Activated naive CD4-positive, alpha-beta T cell treated with anti-CD3 and anti-CD28 coated beads, Interleukin-2, amount 50 U/mL, for 72 hours (primary cell): ENCODE data around the gene CHIC2. TPM values are rescaled to one million over a fixed set of nuclear protein-coding genes. Genes with fewer than 3 reads are reported as not detected.

Source experiments
- ATAC-seq, 2 donors: fragments of 150-1000 bp; cut with Tn5 transposase; 2 replicates each; pipeline ENCODE4 v1.10.0; 2021; ENCODE audit warnings: mild to moderate bottlenecking in 2 of 2, moderate library complexity in 2 of 2
- DNase-seq, 2 donors: peaks; one replicate each; pipeline ENCODE4 v3.0.0; 2021 to 2022; ENCODE audit warnings: low spot score in 2 of 2
- H3K27ac Mint-ChIP-seq, 2 donors: one replicate each; pipeline ENCODE4 v1.8.0; 2022; ENCODE audit warnings: mild to moderate bottlenecking in 2 of 2, mixed read lengths in 2 of 2
- H3K36me3 Mint-ChIP-seq, 2 donors: one replicate each; pipeline ENCODE4 v1.8.0; 2022; ENCODE audit warnings: mixed read lengths in 2 of 2
- H3K9me3 Mint-ChIP-seq, 2 donors: one replicate each; pipeline ENCODE4 v1.8.0; 2022; ENCODE audit warnings: mixed read lengths in 2 of 2
- total RNA-seq, 2 donors: library from RNA; stranded (reverse); gene quantifications; one replicate each; pipeline ENCODE4 v1.2.3, GENCODE V29; 2022

Gene CHIC2
- total RNA-seq, 2 donors from 2014 or later, result 13.3 to 16.3 TPM

DNA sequence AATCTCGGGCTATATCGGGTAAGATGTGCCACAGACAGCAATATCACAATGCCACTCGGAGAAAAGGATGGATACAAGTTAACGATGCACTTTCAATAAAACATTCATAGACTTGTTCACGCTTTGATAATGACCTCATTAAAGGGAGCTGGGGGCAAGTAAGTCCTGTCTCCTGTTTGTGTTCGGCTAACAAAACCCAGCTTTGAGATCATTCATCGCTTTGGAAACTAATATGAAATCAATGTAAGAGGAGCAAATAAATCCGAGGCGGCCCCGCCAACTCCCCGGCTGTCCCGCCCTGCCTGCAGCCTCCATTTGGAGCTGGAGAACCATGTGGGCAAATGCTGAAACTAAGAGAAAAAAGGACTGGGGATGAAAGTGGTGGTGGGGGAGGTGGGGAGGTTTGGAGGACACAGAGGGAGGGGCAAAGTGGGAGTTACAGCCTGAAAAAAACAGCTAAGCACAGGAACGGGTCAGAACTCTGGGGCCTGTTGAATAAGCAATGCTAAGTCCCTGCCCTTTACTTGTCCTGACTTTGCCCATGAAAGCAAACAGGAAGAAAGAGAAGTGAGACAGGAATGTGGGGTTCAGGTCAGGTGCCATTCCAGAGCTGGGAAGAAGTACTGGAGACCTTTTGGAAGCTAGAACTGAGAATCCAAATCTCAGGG lies 32.0 kb upstream of the CHIC2 start:
- DNase-seq (no peak), ATAC-seq (no peak)
- Mint-ChIP-seq H3K9me3 (no peaks in the 10 kb centered on the region), H3K27ac (no peak overlapping the region), H3K36me3 (peaks cover 7 to 18% of the 10 kb centered on the region in 2 donors)

DNA sequence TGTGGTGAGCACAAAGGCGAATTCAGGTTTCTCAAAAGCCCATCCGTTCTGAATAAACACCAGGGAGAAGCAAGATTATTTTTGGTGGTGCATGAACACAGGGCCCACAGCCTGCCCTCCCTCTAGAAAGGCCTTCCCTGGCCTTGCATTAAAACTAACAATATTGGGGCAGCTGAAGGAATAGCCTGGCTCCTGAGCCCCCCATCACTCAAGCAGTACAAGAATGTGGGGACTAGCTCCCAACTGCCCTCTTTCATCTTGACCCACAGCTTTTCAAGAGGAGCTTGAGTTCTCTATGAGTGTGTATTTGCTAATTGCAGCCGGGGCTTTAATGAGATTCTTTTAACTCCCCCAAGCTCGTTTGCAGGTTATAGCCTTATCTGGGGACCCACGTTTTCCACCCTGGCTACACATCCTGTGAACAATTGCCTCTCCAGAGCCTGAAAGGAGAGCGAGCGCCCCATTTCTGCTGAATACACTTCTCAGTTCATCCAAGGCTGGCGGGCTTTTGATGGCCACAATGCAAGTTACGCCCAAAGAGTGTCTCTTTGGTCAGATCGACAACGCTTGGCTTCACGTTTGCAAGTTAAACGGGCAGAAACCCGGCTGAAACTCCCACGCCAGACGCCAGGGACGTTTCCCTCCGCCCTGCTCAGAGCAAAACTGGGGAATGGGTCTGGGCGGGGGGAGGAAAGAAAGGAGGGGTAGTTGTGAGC lies 30.9 kb upstream of the CHIC2 start:
- no peaks in the 10 kb centered on the region for H3K9me3 Mint-ChIP-seq
- peaks cover 7 to 15% of the 10 kb centered on the region in 2 donors for H3K36me3 Mint-ChIP-seq

DNA sequence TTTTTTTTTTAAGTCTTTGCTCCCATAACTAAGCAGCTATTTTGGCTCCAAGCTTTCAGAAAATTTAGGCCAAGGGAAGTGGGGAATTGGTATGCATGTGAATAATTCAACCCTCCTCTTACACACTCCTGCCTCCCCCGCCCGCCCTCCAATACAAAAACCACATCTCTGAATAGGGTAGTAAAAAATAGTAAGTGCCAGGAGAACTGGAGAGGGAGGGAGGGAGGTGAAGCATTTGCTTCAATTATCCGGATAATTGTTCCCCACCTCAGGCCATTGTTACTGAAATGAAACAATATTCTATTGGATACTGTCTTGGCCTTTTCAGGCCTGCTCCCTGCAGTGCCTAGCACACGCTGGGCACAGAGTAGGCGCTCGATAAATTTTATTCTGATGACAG lies 30.0 kb upstream of the CHIC2 start:
- ATAC-seq (no peak), DNase-seq (no peak)
- peaks cover 7 to 15% of the 10 kb centered on the region in 2 donors for H3K36me3 Mint-ChIP-seq
- H3K27ac Mint-ChIP-seq, result no peak overlapping the region
- no peaks in the 10 kb centered on the region for H3K9me3 Mint-ChIP-seq

More for the DNA sequence above, 30.9 kb upstream of the CHIC2 start:
- no peak for ATAC-seq
- no peak overlapping the region for H3K27ac Mint-ChIP-seq
- no peak for DNase-seq

DNA sequence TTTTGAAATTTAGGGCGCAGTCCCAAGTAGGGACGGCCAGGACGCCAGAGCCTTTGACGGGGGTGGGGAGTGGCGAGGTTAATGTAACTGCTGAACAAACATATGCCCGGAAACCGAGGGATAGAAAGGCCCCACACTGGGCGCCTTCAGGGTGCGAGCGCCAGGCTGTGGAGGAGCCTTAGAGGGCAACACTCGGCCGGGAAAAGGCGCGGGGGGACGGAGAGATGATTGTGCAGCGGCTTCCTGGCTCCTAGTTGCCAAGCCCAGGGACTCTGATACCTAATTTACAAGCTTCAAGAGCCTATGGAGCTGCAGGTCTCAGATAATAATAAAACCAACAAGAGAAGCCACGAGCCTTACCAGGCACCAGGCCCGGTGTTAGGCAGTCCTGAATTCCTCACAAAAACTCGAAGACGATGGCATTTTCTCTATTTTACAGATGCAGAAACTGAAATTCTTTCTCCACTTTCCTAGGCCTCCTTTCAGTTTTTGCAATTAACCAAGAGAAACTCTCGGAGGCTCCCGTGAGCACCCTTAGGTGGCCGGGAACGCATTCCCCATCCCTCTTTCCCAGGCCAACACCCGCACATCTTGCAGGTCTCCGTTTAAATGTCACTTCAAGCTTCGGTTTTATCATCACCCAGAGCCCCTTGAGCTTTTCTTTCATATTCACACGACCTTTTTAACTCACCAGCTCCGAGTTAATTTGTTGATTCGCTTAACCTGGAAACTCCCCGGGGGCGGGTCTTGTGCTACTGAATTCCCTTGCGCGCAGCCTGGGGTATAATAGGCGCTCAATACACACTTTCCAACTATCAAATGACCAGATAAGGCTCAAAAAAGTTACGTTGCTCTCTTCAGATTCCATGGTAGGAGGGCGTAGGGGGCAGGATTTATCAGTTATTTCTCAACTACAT lies 29.2 kb upstream of the CHIC2 start:
- Mint-ChIP-seq H3K9me3 (no peaks in the 10 kb centered on the region), H3K27ac (no peak overlapping the region)
- no peak for ATAC-seq

DNA sequence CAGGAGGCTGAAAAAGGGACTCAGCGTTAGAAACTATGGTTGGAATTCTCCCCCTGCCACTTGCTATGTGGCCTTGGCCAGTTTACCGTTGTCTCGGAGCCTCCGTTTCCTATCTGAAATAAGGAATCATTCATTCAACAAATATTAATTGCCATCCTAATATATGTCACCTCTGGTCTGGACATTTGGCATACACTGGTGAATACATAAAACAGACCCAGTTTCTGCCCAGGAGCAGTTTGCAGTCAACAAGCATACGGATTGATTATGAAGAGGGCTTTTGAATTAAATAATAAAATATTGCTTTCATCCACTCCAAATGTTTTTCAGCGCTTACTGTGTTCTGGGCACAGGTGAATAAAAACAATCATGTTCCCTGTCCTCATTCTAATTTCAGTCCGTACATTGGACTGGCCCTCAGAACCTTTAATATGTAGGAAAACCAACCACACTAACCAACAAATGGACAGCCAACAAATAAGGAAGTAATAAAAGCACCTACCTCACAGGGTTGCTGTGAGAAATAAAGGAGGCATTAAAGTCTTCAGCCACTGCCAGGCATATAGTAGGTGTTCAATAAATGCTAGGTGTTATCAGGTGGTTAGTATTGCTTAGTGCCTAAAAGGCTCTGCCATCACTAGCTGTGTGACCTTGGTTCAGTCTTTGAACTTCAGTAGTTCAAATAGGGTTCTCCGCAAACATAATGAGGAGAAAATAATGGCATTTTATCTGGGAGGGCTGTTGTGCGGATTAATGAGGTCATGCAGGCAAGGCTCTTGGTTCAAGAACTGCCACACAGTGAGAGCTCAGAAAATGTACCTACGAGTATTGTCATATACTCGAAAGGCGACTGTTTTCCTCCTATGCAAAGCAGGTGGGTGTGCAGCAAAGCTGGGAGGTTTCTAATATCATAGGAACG lies 28.3 kb upstream of the CHIC2 start:
- DNase-seq, result no peak
- Mint-ChIP-seq H3K27ac (no peak overlapping the region), H3K36me3 (peaks cover 7 to 15% of the 10 kb centered on the region in 2 donors), H3K9me3 (no peaks in the 10 kb centered on the region)
- no peak for ATAC-seq

More for the DNA sequence above, 29.2 kb upstream of the CHIC2 start:
- no peak for DNase-seq
- H3K36me3 Mint-ChIP-seq, result peaks cover 7 to 15% of the 10 kb centered on the region in 2 donors

DNA sequence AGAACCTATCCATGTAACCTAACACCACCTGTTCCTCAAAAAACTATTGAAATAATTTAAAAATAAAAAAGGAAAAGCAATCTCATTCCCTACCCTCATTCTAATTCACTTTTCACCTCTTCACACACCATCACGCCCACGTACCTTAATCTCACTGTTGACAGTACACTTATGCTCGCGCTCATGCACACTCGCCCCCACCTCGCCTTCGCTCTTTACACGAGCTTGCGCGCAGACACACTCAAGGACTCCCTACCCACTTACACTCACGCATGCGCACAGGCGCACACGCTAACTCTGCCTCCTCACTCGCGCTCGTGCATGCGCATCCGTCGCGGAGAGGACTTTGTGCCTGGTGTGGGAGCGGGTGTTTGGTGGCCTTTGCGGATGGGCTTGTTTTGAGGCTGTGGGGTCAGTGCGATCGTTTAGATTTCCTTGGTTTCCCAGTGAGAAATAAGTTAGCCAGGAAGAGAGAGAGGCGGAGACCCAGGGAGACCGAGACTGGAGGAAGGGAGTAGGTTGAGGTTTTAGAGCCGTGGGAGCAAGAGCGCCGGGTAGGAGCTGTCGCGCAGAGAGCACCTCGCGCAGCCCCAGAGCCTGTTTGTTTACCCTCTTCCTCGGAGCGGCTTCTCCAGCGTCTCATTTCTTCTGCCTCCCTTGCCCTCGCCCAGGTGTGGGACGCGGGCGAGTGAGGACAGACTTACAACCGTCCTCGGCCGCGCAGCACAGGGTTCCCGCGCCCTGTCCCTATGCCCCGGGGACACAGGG lies 27.4 kb upstream of the CHIC2 start:
- peak; percentile 89 to 92 for ATAC-seq
- peak; percentile 68 to 72 for DNase-seq
- Mint-ChIP-seq H3K36me3 (peaks cover 7 to 15% of the 10 kb centered on the region in 2 donors), H3K27ac (no peak overlapping the region), H3K9me3 (no peaks in the 10 kb centered on the region)

DNA sequence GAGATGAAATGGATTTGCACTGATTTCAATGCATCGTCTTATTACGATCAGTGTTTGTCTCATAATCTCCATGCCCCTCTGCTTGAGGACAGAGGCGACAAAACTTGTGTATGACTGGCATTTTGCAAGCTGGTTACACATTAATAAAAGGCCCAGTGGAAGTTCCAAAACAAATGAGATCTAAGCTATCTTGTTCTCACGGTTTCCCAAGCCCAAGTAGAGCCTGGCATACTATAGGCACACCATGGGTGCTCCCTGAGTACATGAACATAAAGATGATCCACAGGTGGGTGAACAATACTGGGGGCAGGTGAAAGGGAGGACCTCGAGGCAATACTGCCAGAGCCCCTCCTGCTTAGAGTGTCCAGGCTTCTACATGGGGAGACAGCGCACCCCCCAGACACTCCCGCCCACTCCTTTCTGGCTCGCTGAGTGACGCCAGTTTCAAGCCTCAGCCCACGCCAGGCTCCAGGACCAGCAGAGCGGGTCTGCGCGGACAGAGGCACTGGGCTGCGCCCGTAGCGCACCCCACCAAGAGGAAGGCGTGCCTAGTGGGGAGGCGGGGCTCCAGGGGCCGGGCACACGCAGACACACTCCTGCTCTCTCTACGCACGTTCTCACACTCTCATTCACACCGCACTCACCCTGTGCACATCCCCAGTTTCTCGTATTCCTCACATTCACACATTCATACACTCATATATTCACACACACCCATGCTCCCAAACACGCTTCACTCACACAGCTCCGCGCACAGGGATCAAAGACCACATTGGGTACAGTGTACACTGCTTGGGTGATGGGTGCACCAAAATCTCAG lies 26.6 kb upstream of the CHIC2 start:
- ATAC-seq (peak; percentile 30 to 42), DNase-seq (no peak)
- H3K9me3 Mint-ChIP-seq, result no peaks in the 10 kb centered on the region
- no peak overlapping the region for H3K27ac Mint-ChIP-seq
- peaks cover 2 to 7% of the 10 kb centered on the region in 2 donors for H3K36me3 Mint-ChIP-seq

DNA sequence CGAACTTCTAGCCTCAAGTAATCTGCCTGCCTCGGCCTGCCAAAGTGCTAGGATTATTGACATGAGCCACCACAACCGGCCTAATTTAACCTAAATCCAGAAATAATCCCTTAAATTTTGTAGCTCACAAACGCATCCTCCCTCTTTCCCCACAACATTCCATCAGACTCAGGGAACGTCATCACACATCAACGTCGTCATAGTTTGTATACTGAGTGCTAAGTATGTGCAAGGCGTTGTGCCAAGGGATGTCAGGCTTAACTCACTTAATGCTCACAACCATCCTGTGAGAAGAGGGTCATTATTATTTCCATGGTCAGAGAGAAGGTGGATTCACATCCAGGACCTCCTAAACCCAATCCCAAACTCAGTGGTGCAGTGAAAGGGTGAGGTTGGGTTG lies 26.0 kb upstream of the CHIC2 start:
- no peak for ATAC-seq
- Mint-ChIP-seq H3K36me3 (peaks cover 0 to 5% of the 10 kb centered on the region in 2 donors), H3K27ac (no peak overlapping the region), H3K9me3 (no peaks in the 10 kb centered on the region)
- DNase-seq, result no peak

DNA sequence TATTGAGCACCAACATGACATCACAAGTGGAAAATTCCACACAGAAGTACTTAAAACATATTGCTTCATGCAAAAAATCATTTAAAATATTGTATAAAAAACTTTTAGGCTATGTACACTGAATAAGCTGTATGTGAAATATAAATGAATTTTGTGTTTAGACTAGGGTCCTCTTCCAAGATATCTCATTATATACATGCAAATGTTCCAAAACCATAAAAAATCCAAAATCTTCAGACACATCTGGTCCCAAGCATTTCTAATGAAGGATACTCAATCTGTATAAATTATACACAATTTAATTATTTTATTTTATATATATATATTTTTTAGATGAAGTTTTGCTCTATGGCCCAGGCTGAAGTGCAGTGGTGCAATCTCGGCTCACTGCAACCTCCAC lies 25.5 kb upstream of the CHIC2 start:
- Mint-ChIP-seq H3K36me3 (peaks cover 0 to 5% of the 10 kb centered on the region in 2 donors), H3K9me3 (no peaks in the 10 kb centered on the region), H3K27ac (no peak overlapping the region)
- ATAC-seq (no peak), DNase-seq (no peak)

DNA sequence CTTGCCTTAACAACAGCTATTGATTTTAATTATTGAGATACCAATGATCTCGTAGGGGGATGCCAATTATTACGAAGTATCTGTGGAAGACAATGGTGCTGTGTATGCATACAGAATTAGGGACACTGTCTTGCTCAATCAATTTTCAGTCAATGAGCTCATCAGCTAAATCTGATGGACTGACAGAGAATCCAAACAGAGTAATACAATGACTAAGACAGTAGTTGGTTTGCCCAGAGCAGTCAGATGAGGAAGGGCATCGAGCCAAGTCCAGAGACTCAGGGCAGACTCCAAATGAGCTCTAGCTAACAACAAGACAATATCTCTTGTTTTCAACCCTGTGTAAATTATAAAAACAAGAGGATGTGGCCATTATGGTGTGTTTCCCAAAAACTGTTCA lies 20.9 kb upstream of the CHIC2 start:
- ATAC-seq (no peak), DNase-seq (no peak)

DNA sequence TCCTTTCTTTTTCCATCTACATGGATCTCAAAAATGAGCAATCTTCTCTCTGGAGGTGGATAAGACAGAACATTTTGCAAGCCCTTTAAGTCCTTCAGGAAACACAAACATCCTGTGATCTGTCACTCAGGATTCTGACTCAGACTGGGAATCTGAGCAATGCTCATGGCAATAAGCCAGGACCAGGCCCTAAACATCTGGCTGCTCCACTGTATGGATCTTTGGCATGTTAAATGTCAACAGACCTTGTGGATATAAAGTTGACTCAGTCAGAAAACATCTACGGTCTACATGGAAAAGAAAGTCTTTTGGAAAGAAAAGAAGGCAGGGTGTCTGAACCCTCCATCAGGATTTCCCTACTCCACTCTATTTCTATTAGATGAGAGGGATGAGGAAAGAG lies 17.8 kb upstream of the CHIC2 start:
- DNase-seq (no peak), ATAC-seq (no peak)
- no peaks in the 10 kb centered on the region for H3K36me3 Mint-ChIP-seq
- no peak overlapping the region for H3K27ac Mint-ChIP-seq
- H3K9me3 Mint-ChIP-seq, result no peaks in the 10 kb centered on the region

More for the DNA sequence above, 20.9 kb upstream of the CHIC2 start:
- no peak overlapping the region for H3K27ac Mint-ChIP-seq
- no peaks in the 10 kb centered on the region for H3K36me3 Mint-ChIP-seq
- H3K9me3 Mint-ChIP-seq, result no peaks in the 10 kb centered on the region

DNA sequence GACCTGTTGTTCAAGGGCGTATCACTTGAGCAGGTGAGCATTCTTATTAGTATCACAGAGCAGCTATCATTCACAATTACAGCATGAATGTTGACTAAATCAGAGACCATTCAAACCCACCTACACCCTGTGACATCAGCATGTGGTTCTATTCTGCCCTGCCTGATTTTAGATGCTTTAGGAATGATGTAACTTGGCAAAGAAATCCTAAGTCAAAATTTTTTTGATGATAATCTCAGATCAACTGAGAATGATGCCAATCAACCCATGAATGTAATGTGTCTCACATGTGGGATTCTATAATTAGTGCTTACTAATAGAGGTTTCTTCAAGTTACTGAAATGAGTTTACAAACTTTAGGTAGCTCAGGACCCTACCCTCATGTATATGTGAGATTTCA lies 13.4 kb upstream of the CHIC2 start:
- Mint-ChIP-seq H3K36me3 (no peaks in the 10 kb centered on the region), H3K27ac (no peak overlapping the region)
- peak in 1 of 2 donors; percentile 71 for ATAC-seq

DNA sequence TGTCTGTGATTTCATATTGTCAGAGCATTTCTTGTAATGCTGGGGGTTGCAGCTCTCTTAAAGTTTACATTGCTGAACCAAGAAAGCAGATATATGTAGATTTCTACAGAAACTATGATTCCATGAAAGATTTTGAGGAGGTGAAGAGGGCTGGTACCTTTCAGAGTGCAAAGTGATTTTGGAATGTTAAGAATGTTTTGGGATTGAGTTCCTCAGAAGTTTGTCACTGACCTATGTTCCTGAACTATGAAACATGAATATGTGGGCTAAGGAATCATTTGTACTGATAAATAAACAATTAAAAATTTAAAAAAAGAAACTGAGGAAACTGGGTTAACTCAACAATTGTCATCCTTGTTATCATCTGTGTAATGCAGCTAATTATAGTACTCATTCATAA lies 12.3 kb upstream of the CHIC2 start:
- ATAC-seq (no peak), DNase-seq (no peak)
- Mint-ChIP-seq H3K36me3 (no peaks in the 10 kb centered on the region), H3K27ac (no peak overlapping the region), H3K9me3 (peaks cover 0 to 5% of the 10 kb centered on the region in 2 donors)

More for the DNA sequence above, 13.4 kb upstream of the CHIC2 start:
- no peak for DNase-seq
- H3K9me3 Mint-ChIP-seq, result no peaks in the 10 kb centered on the region

DNA sequence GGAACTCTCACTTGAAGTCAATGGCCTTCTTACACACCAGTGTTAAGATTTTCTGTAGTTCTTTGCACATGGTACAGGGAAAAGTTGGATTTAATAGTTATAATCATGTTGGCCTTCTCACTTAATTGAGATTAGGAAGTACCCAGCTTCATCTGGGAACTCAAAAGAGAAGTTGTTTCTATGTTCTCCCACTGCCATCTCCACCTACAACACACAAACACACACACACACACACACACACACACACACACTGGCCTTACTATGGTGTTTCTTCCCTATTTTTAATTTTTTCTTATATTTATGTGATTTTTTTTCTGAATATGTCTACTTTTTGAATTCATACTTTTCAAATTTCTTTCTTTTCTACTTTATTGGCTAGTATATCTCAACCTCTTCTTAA lies 10.0 kb upstream of the CHIC2 start:
- Mint-ChIP-seq H3K9me3 (peaks cover 0 to 5% of the 10 kb centered on the region in 2 donors), H3K27ac (no peak overlapping the region), H3K36me3 (no peaks in the 10 kb centered on the region)
- DNase-seq (no peak), ATAC-seq (no peak)
